22Rv1 (cell line): ENCODE measurements around the gene HSPA12A.

Source experiments
- ZFX ChIP-seq: fragments of 450-650 bp; IDR thresholded peaks from 2 replicates; pipeline ENCODE4 v1.6.1; 2017; ENCODE audit warnings: antibody characterized with exemption, borderline replicate concordance
- TF ChIP-seq, protein P1 (sequence below): fragments of 450-650 bp; IDR thresholded peaks from 2 replicates; pipeline ENCODE4 v1.5.1; 2017; ENCODE audit warnings: mild to moderate bottlenecking

DNA sequence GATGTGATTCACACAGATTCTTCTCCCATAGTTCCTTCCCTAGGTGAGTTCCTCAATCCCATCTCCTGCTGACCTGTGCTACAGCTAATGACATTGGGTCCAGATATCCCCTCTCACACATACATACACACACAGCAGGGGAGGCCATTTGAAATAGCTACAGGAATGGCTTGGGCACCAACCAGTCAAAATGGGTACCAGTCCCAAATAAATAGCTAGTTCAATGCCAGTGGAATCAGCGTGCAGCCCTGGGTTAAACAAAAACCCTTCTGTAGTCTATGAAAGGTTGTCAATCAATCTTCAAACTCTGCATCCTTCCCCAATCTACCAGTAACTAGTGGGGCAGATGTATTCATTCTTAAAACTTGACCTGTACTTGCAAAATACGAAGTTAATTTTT lies 112.3 kb downstream of the HSPA12A start:
- TF ChIP-seq, protein P1, sequence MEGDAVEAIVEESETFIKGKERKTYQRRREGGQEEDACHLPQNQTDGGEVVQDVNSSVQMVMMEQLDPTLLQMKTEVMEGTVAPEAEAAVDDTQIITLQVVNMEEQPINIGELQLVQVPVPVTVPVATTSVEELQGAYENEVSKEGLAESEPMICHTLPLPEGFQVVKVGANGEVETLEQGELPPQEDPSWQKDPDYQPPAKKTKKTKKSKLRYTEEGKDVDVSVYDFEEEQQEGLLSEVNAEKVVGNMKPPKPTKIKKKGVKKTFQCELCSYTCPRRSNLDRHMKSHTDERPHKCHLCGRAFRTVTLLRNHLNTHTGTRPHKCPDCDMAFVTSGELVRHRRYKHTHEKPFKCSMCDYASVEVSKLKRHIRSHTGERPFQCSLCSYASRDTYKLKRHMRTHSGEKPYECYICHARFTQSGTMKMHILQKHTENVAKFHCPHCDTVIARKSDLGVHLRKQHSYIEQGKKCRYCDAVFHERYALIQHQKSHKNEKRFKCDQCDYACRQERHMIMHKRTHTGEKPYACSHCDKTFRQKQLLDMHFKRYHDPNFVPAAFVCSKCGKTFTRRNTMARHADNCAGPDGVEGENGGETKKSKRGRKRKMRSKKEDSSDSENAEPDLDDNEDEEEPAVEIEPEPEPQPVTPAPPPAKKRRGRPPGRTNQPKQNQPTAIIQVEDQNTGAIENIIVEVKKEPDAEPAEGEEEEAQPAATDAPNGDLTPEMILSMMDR: no peak
- no peak for TF ChIP-seq ZFX
